ENCODE measurements around the gene SCPEP1. TPM values are rescaled to one million over a fixed set of nuclear protein-coding genes. Genes with fewer than 3 reads are reported as not detected.

SCPEP1 gene
- total RNA-seq, 1 donor from 2014 or later = 137 TPM

DNA sequence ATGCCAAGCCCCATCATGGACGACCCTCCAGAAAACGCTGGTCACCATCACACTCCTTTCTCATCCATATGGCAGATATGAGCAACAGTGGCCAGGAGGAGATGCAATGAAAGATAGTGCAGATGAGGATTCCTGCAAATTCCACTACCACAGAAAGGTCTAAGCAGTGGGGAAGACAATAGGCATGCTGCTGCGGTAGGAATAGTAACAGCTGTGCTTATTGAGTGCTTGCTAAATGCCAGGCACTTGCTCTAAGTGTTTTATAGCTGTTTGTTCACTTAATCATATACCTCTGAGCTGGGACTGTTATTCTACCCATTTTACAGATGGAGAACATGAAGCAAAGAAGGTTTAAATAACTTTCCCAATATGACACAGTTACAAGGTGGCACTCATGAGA, 60.6 kb downstream of the SCPEP1 start:
- TF ChIP-seq, protein P1, sequence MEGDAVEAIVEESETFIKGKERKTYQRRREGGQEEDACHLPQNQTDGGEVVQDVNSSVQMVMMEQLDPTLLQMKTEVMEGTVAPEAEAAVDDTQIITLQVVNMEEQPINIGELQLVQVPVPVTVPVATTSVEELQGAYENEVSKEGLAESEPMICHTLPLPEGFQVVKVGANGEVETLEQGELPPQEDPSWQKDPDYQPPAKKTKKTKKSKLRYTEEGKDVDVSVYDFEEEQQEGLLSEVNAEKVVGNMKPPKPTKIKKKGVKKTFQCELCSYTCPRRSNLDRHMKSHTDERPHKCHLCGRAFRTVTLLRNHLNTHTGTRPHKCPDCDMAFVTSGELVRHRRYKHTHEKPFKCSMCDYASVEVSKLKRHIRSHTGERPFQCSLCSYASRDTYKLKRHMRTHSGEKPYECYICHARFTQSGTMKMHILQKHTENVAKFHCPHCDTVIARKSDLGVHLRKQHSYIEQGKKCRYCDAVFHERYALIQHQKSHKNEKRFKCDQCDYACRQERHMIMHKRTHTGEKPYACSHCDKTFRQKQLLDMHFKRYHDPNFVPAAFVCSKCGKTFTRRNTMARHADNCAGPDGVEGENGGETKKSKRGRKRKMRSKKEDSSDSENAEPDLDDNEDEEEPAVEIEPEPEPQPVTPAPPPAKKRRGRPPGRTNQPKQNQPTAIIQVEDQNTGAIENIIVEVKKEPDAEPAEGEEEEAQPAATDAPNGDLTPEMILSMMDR (IDR thresholded peaks at IDR 0.05; ENCODE audit: insufficient read depth, low read length, severe bottlenecking) = no peak
- DNase-seq (ENCODE audit: low read depth) = no peak
- no peak for FAIRE-seq
- H3K27me3 ChIP-seq (ENCODE audit: control insufficient read depth, insufficient read depth, low read length) = peaks cover 10% of the 10 kb centered on the region
- H3K36me3 ChIP-seq (ENCODE audit: control insufficient read depth, insufficient read depth, low read length) = no peaks in the 10 kb centered on the region
- H3K4me3 ChIP-seq (ENCODE audit: low read depth, low read length) = no peak overlapping the region

DNA sequence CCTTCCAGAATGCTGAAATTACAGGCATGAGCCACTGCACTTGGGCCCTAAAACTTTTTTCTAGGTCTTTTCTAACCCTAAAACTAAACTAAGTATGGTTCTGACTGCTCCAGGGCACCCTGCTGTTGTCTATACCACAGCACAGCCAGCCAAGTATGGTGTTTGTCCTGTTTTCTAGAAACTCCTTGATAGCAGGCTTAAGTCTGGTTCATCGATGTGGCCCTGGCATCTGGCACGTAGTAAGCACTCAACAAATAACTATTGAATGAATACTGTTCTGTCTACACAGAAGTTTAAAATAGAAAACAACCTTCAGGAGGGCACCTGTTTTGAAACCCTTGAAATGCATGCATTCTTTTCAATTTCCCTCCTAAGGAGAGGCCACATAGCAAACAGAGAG, 62.6 kb downstream of the SCPEP1 start:
- H3K27me3 ChIP-seq (ENCODE audit: control insufficient read depth, insufficient read depth, low read length) = peaks cover 13% of the 10 kb centered on the region
- H3K36me3 ChIP-seq (ENCODE audit: control insufficient read depth, insufficient read depth, low read length) = no peaks in the 10 kb centered on the region
- no peak overlapping the region for H3K4me3 ChIP-seq (ENCODE audit: low read depth, low read length)
- no peak for FAIRE-seq
- TF ChIP-seq, protein P1 (IDR thresholded peaks at IDR 0.05; ENCODE audit: insufficient read depth, low read length, severe bottlenecking) = no peak
- no peak for DNase-seq (ENCODE audit: low read depth)

DNA sequence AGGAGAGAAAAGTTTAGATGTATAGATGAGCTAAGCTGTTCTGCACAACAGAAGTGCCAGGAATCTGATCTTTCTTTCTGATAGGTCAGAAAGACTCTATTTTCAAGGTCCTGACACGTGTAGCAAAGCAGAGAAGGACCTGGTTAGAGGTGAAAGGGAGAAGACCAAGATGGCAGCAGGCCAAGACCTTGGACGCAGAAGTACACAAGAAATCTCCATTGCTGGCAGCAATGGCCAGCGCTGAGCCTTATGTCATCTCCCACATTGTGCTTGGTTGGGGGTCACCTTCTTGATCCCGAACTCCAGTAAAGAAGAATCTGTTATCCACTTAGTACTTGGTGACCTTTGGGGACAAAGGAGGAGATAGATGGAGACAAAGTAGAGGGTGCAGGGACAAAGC, 65.3 kb downstream of the SCPEP1 start:
- peaks cover 11% of the 10 kb centered on the region for H3K27me3 ChIP-seq (ENCODE audit: control insufficient read depth, insufficient read depth, low read length)
- TF ChIP-seq, protein P1 (IDR thresholded peaks at IDR 0.05; ENCODE audit: insufficient read depth, low read length, severe bottlenecking) = no peak
- FAIRE-seq (peak; percentile 13), DNase-seq (ENCODE audit: low read depth) (no peak)
- no peak overlapping the region for H3K4me3 ChIP-seq (ENCODE audit: low read depth, low read length)
- H3K36me3 ChIP-seq (ENCODE audit: control insufficient read depth, insufficient read depth, low read length) = no peaks in the 10 kb centered on the region

DNA sequence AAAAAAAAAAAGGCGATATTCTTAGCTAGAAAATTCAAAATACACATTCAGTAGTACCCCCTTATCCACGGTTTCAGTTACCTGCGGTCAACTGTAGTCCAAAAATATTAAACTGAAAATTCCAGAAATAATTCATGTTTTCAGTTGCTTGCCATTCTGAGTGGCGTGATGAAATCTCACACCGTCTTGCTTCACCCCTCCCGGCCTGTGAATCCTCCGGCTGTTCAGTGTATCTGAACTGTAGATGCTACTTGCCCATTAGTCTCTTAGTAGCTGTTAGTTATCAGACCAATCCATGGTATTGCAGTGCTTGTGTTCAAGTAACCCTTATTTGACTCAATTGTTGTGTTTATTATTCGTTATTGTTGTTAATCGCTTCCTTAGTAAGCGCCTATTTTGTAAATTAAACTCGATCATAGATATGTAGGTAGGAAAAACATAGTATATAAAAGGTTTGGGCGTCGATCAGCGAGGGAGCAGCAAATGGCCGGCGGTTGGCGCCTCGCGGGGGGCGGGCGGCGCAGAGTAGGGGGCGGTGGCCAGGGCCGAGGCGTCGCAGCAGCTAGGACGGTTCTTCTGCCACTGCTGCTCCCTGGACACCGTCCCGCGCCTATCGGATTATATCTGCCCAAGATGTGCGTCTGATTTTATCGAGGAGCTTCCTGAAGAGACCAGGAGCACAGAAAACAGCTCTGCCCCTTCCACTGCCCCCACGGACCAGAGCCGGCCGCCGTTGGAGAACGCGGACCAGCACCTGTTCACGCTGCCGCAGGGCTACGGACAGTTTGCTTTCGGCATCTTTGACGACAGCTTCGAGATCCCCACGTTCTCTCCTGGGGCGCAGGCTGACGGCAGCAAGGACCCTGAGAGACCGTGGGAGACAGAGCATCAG, 67.3 kb downstream of the SCPEP1 start:
- no peak for FAIRE-seq
- no peak overlapping the region for H3K4me3 ChIP-seq (ENCODE audit: low read depth, low read length)
- no peak for DNase-seq (ENCODE audit: low read depth)
- H3K27me3 ChIP-seq (ENCODE audit: control insufficient read depth, insufficient read depth, low read length) = peaks cover 6% of the 10 kb centered on the region
- TF ChIP-seq, protein P1 (IDR thresholded peaks at IDR 0.05; ENCODE audit: insufficient read depth, low read length, severe bottlenecking) = no peak
- no peaks in the 10 kb centered on the region for H3K36me3 ChIP-seq (ENCODE audit: control insufficient read depth, insufficient read depth, low read length)

DNA sequence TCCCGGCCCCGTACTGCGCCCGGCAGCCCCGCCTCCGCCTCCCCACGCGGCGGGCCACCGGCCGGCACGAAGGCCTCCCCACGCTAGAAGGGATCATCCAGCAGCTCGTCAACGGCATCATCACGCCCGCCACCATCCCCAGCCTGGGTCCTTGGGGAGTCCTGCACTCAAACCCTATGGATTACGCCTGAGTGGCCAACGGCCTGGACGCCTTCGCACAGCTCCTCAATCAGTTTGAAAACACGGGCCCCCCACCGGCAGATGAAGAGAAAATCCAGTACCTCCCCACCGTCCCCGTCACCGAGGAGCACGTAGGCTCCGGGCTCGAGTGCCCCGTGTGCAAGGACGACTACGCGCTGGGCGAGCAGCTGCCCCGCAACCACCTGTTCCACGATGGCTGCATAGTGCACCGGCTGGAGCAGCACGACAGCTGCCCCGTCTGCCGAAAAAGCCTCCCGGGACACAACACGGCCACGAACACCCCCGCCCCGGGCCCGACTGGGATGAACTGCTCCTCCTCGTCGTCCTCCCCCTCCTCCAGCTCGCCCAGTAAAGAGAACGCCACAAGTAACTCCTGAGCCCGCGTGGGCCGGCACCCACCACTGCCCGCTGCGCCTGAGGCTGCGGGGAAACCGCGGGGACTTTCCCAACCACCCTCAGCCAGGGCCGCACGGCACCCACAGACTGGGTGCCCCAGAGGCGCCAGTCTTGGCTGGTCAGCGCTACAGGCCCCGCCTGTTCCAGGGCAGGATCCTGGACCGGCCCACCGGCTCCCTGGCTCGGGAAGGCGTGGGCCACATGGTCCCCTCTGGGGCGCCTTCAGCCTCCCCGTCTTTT, 68.2 kb downstream of the SCPEP1 start:
- peaks cover 6% of the 10 kb centered on the region for H3K27me3 ChIP-seq (ENCODE audit: control insufficient read depth, insufficient read depth, low read length)
- TF ChIP-seq, protein P1 (IDR thresholded peaks at IDR 0.05; ENCODE audit: insufficient read depth, low read length, severe bottlenecking) = no peak
- DNase-seq (ENCODE audit: low read depth) = no peak
- FAIRE-seq = no peak
- H3K36me3 ChIP-seq (ENCODE audit: control insufficient read depth, insufficient read depth, low read length) = no peaks in the 10 kb centered on the region
- no peak overlapping the region for H3K4me3 ChIP-seq (ENCODE audit: low read depth, low read length)

Data from bronchial epithelial cell (primary cell).